Trophoblast cell (in vitro differentiated cells and primary cell): Measurements from ENCODE around the gene BCL2L1.

Experiments
- DNase-seq, 2 donors: peaks; one replicate each; pipeline ENCODE4 v3.0.0-alpha.2; 2016
- H2AFZ ChIP-seq: 2 replicates; pipeline ENCODE4 v1.6.1; 2013; ENCODE audit warnings: low read length, moderate library complexity, mild to moderate bottlenecking; ENCODE audit not compliant: insufficient read depth, poor library complexity
- H2AK5ac ChIP-seq: 2 replicates; pipeline ENCODE4 v1.6.1; 2013; ENCODE audit warnings: mild to moderate bottlenecking, low read length
- H2BK120ac ChIP-seq: 2 replicates; pipeline ENCODE4 v1.6.1; 2013; ENCODE audit warnings: low read length, mild to moderate bottlenecking, moderate library complexity; ENCODE audit not compliant: insufficient read depth, poor library complexity
- H2BK12ac ChIP-seq: 2 replicates; pipeline ENCODE4 v1.6.1; 2013; ENCODE audit warnings: mild to moderate bottlenecking, low read length, moderate library complexity
- H2BK5ac ChIP-seq: 2 replicates; pipeline ENCODE4 v1.6.1; 2013; ENCODE audit warnings: low read length, low read depth, moderate library complexity, mild to moderate bottlenecking; ENCODE audit not compliant: poor library complexity
- H3K14ac ChIP-seq: 2 replicates; pipeline ENCODE4 v1.6.1; 2013; ENCODE audit warnings: mild to moderate bottlenecking, low read length
- H3K18ac ChIP-seq: 2 replicates; pipeline ENCODE4 v1.6.1; 2013; ENCODE audit warnings: mild to moderate bottlenecking, low read length
- H3K23ac ChIP-seq: 2 replicates; pipeline ENCODE4 v1.6.1; 2013; ENCODE audit warnings: low read length
- H3K27ac ChIP-seq: 2 replicates; pipeline ENCODE4 v1.5.1; 2013; ENCODE audit warnings: low read depth, mild to moderate bottlenecking, inconsistent platforms, low read length, moderate library complexity
- H3K27me3 ChIP-seq: 2 replicates; pipeline ENCODE4 v1.6.1; 2013; ENCODE audit warnings: inconsistent platforms, mild to moderate bottlenecking, low read length, moderate library complexity; ENCODE audit not compliant: insufficient read depth
- H3K36me3 ChIP-seq, 2 experiments: 1 replicate in 1 of 2; 2 replicates in 1 of 2; pipeline ENCODE4 v1.6.1; 2013; ENCODE audit warnings: low read length in 2 of 2, mild to moderate bottlenecking in 2 of 2, moderate library complexity in 1 of 2; ENCODE audit not compliant: insufficient read depth in 2 of 2, control insufficient read depth in 1 of 2
- H3K4ac ChIP-seq: 2 replicates; pipeline ENCODE4 v1.6.1; 2013; ENCODE audit warnings: low read depth, mild to moderate bottlenecking, low read length, moderate library complexity
- H3K4me1 ChIP-seq, 2 experiments: 1 replicate in 1 of 2; 2 replicates in 1 of 2; pipeline ENCODE4 v1.6.1; 2013; ENCODE audit warnings: low read length in 2 of 2, mild to moderate bottlenecking in 2 of 2, moderate library complexity in 1 of 2; ENCODE audit not compliant: insufficient read depth in 2 of 2, control insufficient read depth in 1 of 2
- H3K4me2 ChIP-seq: 2 replicates; pipeline ENCODE4 v1.6.1; 2013; ENCODE audit warnings: inconsistent platforms, mild to moderate bottlenecking, low read length, moderate library complexity
- H3K4me3 ChIP-seq: 2 replicates; pipeline ENCODE4 v1.5.1; 2013; ENCODE audit warnings: mild to moderate bottlenecking, low read depth, low read length, inconsistent platforms
- H3K79me1 ChIP-seq: one replicate; pipeline ENCODE4 v1.6.1; 2013; ENCODE audit warnings: low read length
- H3K79me2 ChIP-seq: 2 replicates; pipeline ENCODE4 v1.6.1; 2013; ENCODE audit warnings: low read length, mild to moderate bottlenecking; ENCODE audit not compliant: control insufficient read depth, insufficient read depth, poor library complexity
- H3K9ac ChIP-seq: 2 replicates; pipeline ENCODE4 v1.6.1; 2013; ENCODE audit warnings: mild to moderate bottlenecking, low read length
- H3K9me3 ChIP-seq: 2 replicates; pipeline ENCODE4 v1.6.1; 2013; ENCODE audit warnings: low read depth, mild to moderate bottlenecking, control low read depth, inconsistent platforms, low read length; ENCODE audit not compliant: insufficient read depth
- H4K12ac ChIP-seq: 2 replicates; pipeline ENCODE4 v1.6.1; 2013; ENCODE audit warnings: low read depth, mild to moderate bottlenecking, low read length, moderate library complexity
- H4K8ac ChIP-seq: 2 replicates; pipeline ENCODE4 v1.6.1; 2013; ENCODE audit warnings: low read depth, mild to moderate bottlenecking, low read length, moderate library complexity
- H4K91ac ChIP-seq: one replicate; pipeline ENCODE4 v1.6.1; 2013; ENCODE audit warnings: low read depth, mild to moderate bottlenecking, low read length, moderate library complexity
- WGBS: extraction: QIAGEN DNeasy Blood & Tissue Kit; methylation state at CpG from one replicate; pipeline ENCODE4 v1.1.7; 2013; ENCODE audit warnings: missing lambda C conversion rate; ENCODE audit not compliant: insufficient read length, insufficient coverage; ENCODE audit errors: extremely low coverage; 5-methylcytosine and 5-hydroxymethylcytosine counted together

Gene BCL2L1

DNA sequence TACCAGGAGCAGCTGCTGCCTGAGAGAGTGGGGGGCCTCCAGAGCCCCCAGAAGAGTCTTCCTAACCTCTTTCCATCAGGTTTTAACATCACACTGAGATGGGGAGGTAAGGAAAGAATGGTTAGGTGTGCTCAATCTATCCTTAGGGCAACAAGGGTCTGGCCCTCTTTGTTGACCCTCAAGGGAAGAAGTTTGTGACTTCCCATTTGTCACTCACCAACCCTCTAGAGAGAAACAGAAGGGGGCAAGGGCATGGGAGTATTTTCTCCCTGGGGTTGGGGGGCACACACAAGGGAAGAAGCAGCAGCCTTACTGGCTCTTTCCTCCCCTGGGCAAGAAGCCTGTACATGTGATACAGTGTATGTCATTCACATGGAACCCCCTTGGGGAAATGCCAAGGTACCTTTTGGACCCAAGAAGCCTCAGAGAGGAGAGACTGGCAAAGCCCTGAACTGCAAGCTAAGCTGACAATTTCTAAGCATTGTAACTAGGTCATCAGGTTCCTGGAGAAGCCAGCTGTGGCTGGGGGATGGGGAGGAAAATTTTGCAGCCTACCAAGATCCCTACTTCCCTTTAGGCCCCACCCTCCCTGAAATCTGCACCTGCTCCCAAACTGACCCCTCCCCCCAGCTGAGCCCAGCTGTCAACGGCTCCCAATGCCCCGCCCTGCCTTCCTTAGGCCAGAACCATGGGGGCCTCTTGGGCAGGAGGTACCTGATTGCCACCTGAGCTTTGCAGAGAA is 14.5 kb downstream of the BCL2L1 start:
- Histone ChIP-seq H3K27ac (no peak overlapping the region), H3K4me2 (no peak overlapping the region), H2AFZ (peak overlapping the region; percentile 6), H4K12ac (no peak overlapping the region), H2AK5ac (peak overlapping the region; percentile 29), H3K4me3 (no peak overlapping the region), H3K18ac (no peak overlapping the region), H3K79me1 (peaks cover 23% of the 10 kb centered on the region), H3K27me3 (no peaks in the 10 kb centered on the region), H3K4ac (peak overlapping the region; percentile 37), H3K4me1 (peaks cover 19 to 20% of the 10 kb centered on the region in 2 experiments), H3K79me2 (peaks cover 5% of the 10 kb centered on the region), H3K9me3 (no peaks in the 10 kb centered on the region), H3K23ac (no peak overlapping the region), H2BK12ac (no peak overlapping the region), H3K14ac (no peak overlapping the region), H3K36me3 (peaks cover 2 to 10% of the 10 kb centered on the region in 2 experiments), H4K91ac (no peak overlapping the region), H4K8ac (no peak overlapping the region), H2BK120ac (peak overlapping the region; percentile 8), H2BK5ac (no peak overlapping the region), H3K9ac (no peak overlapping the region)
- no CpG with 5 or more reads among the region's 2 CpGs for WGBS
- no peak for DNase-seq

GRCh38 chr20:31707258-31707615 is 15.4 kb downstream of the BCL2L1 start:
- no peak overlapping the region for H2AFZ ChIP-seq
- no peaks in the 10 kb centered on the region for H3K27me3 ChIP-seq
- no peak overlapping the region for H2BK5ac ChIP-seq
- no peak overlapping the region for H3K4me3 ChIP-seq
- no peak overlapping the region for H4K91ac ChIP-seq
- no peak overlapping the region for H3K9ac ChIP-seq
- H3K4me2 ChIP-seq: no peak overlapping the region
- no peaks in the 10 kb centered on the region for H3K9me3 ChIP-seq
- H3K79me1 ChIP-seq: peaks cover 15% of the 10 kb centered on the region
- peaks cover 11 to 12% of the 10 kb centered on the region in 2 experiments for H3K4me1 ChIP-seq
- H4K12ac ChIP-seq: no peak overlapping the region
- no peak overlapping the region for H2BK120ac ChIP-seq
- no peak overlapping the region for H3K4ac ChIP-seq
- DNase-seq: no peak
- WGBS: no CpG with 5 or more reads among the region's 5 CpGs
- peaks cover 2% of the 10 kb centered on the region for H3K79me2 ChIP-seq
- no peak overlapping the region for H2BK12ac ChIP-seq
- no peak overlapping the region for H3K27ac ChIP-seq
- no peak overlapping the region for H3K23ac ChIP-seq
- no peak overlapping the region for H3K14ac ChIP-seq
- peaks cover 2 to 10% of the 10 kb centered on the region in 2 experiments for H3K36me3 ChIP-seq
- H4K8ac ChIP-seq: no peak overlapping the region
- no peak overlapping the region for H3K18ac ChIP-seq
- H2AK5ac ChIP-seq: no peak overlapping the region

GRCh38 chr20:31706607-31707257 is 15.9 kb downstream of the BCL2L1 start:
- WGBS: no CpG with 5 or more reads among the region's 2 CpGs
- Histone ChIP-seq H2BK5ac (no peak overlapping the region), H3K18ac (no peak overlapping the region), H3K4me2 (no peak overlapping the region), H3K79me2 (peaks cover 2% of the 10 kb centered on the region), H3K9ac (no peak overlapping the region), H3K4me1 (peaks cover 8 to 9% of the 10 kb centered on the region in 2 experiments), H3K27ac (no peak overlapping the region), H2AK5ac (no peak overlapping the region), H4K12ac (no peak overlapping the region), H4K91ac (no peak overlapping the region), H3K23ac (no peak overlapping the region), H3K79me1 (peaks cover 12% of the 10 kb centered on the region), H3K4ac (no peak overlapping the region), H3K27me3 (no peaks in the 10 kb centered on the region), H2BK12ac (no peak overlapping the region), H3K9me3 (no peaks in the 10 kb centered on the region), H3K14ac (no peak overlapping the region), H2AFZ (no peak overlapping the region), H3K4me3 (no peak overlapping the region), H2BK120ac (no peak overlapping the region), H4K8ac (no peak overlapping the region), H3K36me3 (peaks cover 2 to 10% of the 10 kb centered on the region in 2 experiments)
- DNase-seq: no peak

DNA sequence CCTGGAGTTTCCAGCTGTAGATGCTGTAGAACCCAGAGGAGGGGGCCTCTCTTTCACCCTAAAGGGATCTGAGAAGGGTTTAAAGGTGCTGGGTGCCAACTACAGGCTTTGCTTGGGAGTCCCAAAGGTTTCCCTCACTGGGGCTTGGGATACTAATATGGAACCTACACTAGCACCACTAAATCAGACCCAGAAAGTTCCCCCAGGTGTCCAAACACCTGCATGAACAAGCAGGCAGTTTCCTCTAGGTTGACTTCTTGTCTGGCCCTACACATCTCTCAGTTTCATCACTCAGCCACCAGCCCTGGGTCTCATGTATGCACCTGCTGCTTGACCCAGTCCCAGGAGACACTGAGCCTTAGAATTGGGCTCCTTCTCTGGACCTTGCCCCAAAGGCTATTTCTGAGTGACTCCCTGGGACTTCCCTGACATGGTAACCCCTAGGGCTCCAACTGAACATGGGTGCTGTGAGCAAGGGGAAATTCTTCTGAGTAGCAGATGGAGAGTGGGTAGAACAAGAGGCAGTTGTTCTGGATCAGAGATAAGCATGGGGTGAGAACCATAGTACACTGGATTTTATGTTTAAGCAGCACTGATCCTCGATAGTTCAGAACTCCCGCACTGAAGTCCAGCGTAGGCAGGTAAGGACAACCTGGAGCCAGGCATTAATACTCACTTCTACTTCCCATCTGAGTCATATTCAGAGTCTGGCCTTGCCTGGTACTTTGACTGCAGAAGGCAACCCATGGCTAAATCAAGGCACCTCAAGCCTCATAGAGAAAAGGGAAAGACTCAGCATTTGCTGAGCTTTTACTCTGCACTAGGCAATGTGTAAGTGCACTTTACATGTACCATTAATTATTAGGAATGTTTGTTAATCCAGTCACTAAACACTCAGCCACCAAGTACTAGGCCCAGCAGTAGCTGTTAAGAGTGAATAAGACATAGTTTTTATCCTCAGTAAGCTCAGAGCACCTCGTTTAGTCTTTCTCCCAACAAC is 16.8 kb downstream of the BCL2L1 start:
- H3K14ac ChIP-seq: no peak overlapping the region
- DNase-seq: no peak
- no peak overlapping the region for H2BK5ac ChIP-seq
- H3K18ac ChIP-seq: peak overlapping the region; percentile 14
- no peak overlapping the region for H4K8ac ChIP-seq
- H2AK5ac ChIP-seq: peak overlapping the region; percentile 23
- H3K36me3 ChIP-seq: peaks cover 2 to 7% of the 10 kb centered on the region in 2 experiments
- H3K79me1 ChIP-seq: peaks cover 12% of the 10 kb centered on the region
- H3K27me3 ChIP-seq: no peaks in the 10 kb centered on the region
- H3K4me1 ChIP-seq: peaks cover 8 to 9% of the 10 kb centered on the region in 2 experiments
- H3K4ac ChIP-seq: peak overlapping the region; percentile 58
- H2AFZ ChIP-seq: no peak overlapping the region
- no peak overlapping the region for H3K9ac ChIP-seq
- peak overlapping the region; percentile 14 for H2BK120ac ChIP-seq
- H4K91ac ChIP-seq: peak overlapping the region; percentile 36
- H3K27ac ChIP-seq: no peak overlapping the region
- no peaks in the 10 kb centered on the region for H3K9me3 ChIP-seq
- peak overlapping the region; percentile 16 for H4K12ac ChIP-seq
- no peak overlapping the region for H3K4me2 ChIP-seq
- no peak overlapping the region for H3K23ac ChIP-seq
- H3K79me2 ChIP-seq: peaks cover 2% of the 10 kb centered on the region
- no peak overlapping the region for H3K4me3 ChIP-seq
- peak overlapping the region; percentile 69 for H2BK12ac ChIP-seq
- no CpG with 5 or more reads among the region's 4 CpGs for WGBS
